HEK293 (cell line): ENCODE measurements around the gene CCDC14.

Source experiments
- CTCF ChIA-PET: fragments of 350-600 bp; formaldehyde crosslinking; extraction: SDS; loops from one replicate; lab custom pipeline; 2021; ENCODE audit warnings: antibody characterized with exemption; lab: Yijun Ruan, JAX
- POLR2A ChIA-PET: fragments of 300-600 bp; formaldehyde crosslinking; extraction: SDS; loops from one replicate; lab custom pipeline; 2020; ENCODE audit warnings: antibody characterized with exemption, inconsistent platforms; lab: Yijun Ruan, JAX
- H3K27ac ChIP-seq: fragments of 200-500 bp; sonication (Bioruptor generic); 2 replicates; pipeline ENCODE4 v1.5.1; 2014; ENCODE audit warnings: low read depth, low read length, control low read depth, inconsistent platforms; ENCODE audit errors: extremely low read depth
- H3K36me3 ChIP-seq, 2 experiments: fragments of 200-500 bp in 1 of 2; sonication (Bioruptor generic) in 1 of 2; 1 replicate in 1 of 2; 2 replicates in 1 of 2; pipeline ENCODE4 v1.5.1; 2014 to 2017; ENCODE audit warnings: inconsistent platforms in 2 of 2, low read length in 2 of 2; ENCODE audit not compliant: control insufficient read depth in 2 of 2, insufficient read depth in 1 of 2
- H3K4me1 ChIP-seq: fragments of 200-500 bp; sonication (Bioruptor generic); 2 replicates; pipeline ENCODE4 v1.5.1; 2014; ENCODE audit warnings: mild to moderate bottlenecking, low read length, inconsistent platforms; ENCODE audit not compliant: control insufficient read depth, insufficient read depth
- H3K4me3 ChIP-seq: 2 replicates; pipeline ENCODE4 v1.5.1; 2011; ENCODE audit warnings: low read depth, mild to moderate bottlenecking, control low read depth, low read length, moderate library complexity
- H3K9me3 ChIP-seq: fragments of 200-500 bp; sonication (Bioruptor generic); 2 replicates; pipeline ENCODE4 v1.5.1; 2014; ENCODE audit warnings: low read depth, low read length, inconsistent platforms; ENCODE audit not compliant: control insufficient read depth, insufficient read depth
- ATF2 ChIP-seq: fragments of 450-650 bp; formaldehyde crosslinking; IDR thresholded peaks from 2 replicates; pipeline ENCODE4 v1.5.1; 2016; ENCODE audit warnings: missing biosample characterization, missing genetic modification characterization, low read depth
- CTCF ChIP-seq: fragments of 450-650 bp; formaldehyde crosslinking; IDR thresholded peaks from 2 replicates; pipeline ENCODE4 v1.5.1; 2016; ENCODE audit warnings: missing biosample characterization, missing genetic modification characterization
- FEZF1 ChIP-seq: fragments of 450-650 bp; formaldehyde crosslinking; IDR thresholded peaks from 2 replicates; pipeline ENCODE4 v1.5.1; 2016; ENCODE audit warnings: missing biosample characterization, missing genetic modification characterization
- GLI2 ChIP-seq: fragments of 450-650 bp; formaldehyde crosslinking; IDR thresholded peaks from 2 replicates; pipeline ENCODE4; 2017; ENCODE audit warnings: missing biosample characterization, missing genetic modification characterization, low read depth, borderline replicate concordance
- HOXA7 ChIP-seq: sonication (generic); formaldehyde crosslinking; IDR thresholded peaks from 2 replicates; pipeline ENCODE4 v1.8.1; 2022; ENCODE audit warnings: missing genetic modification reagents, borderline replicate concordance
- HOXD13 ChIP-seq: sonication (generic); formaldehyde crosslinking; IDR thresholded peaks from 2 replicates; pipeline ENCODE4 v1.8.0; 2022; ENCODE audit warnings: missing genetic modification reagents, borderline replicate concordance
- SETDB1 ChIP-seq: IDR thresholded peaks from one replicate; pipeline ENCODE4 v1.6.1; 2017; ENCODE audit warnings: mild to moderate bottlenecking, low read length, moderate library complexity, mixed read lengths; ENCODE audit not compliant: insufficient read length
- ZBTB26 ChIP-seq: fragments of 450-650 bp; formaldehyde crosslinking; optimal IDR thresholded peaks from 2 replicates; pipeline ENCODE3; 2016; ENCODE audit warnings: missing biosample characterization, mild to moderate bottlenecking, missing genetic modification characterization
- ZBTB7A ChIP-seq: fragments of 450-650 bp; formaldehyde crosslinking; IDR thresholded peaks from 2 replicates; pipeline ENCODE4 v1.5.1; 2016; ENCODE audit warnings: low read depth, missing biosample characterization, missing genetic modification characterization
- ZFP69B ChIP-seq: fragments of 450-650 bp; formaldehyde crosslinking; IDR thresholded peaks from 2 replicates; pipeline ENCODE4 v1.5.1; 2016; ENCODE audit warnings: missing biosample characterization, missing genetic modification characterization
- ZNF114 ChIP-seq: fragments of 450-650 bp; formaldehyde crosslinking; IDR thresholded peaks from 2 replicates; pipeline ENCODE4 v1.5.0; 2017; ENCODE audit warnings: missing biosample characterization, missing genetic modification characterization
- ZNF202 ChIP-seq: fragments of 450-650 bp; formaldehyde crosslinking; IDR thresholded peaks from 2 replicates; pipeline ENCODE4 v1.5.1; 2016; ENCODE audit warnings: missing biosample characterization, missing genetic modification characterization, borderline replicate concordance
- ZNF335 ChIP-seq: fragments of 450-650 bp; formaldehyde crosslinking; conservative IDR thresholded peaks from 2 replicates; pipeline ENCODE4 v1.5.1; 2016; ENCODE audit warnings: missing biosample characterization, missing genetic modification characterization
- ZNF341 ChIP-seq: fragments of 450-650 bp; formaldehyde crosslinking; IDR thresholded peaks from 2 replicates; pipeline ENCODE4; 2016; ENCODE audit warnings: low read depth, missing biosample characterization, missing genetic modification characterization
- ZNF354C ChIP-seq: fragments of 450-650 bp; formaldehyde crosslinking; IDR thresholded peaks from 2 replicates; pipeline ENCODE4 v1.5.1; 2016; ENCODE audit warnings: missing biosample characterization, missing genetic modification characterization, low read depth, borderline replicate concordance
- ZNF391 ChIP-seq: fragments of 450-650 bp; formaldehyde crosslinking; IDR thresholded peaks from 2 replicates; pipeline ENCODE4 v1.5.1; 2016; ENCODE audit warnings: low read depth, missing biosample characterization, missing genetic modification characterization, borderline replicate concordance
- ZNF404 ChIP-seq: fragments of 450-650 bp; formaldehyde crosslinking; IDR thresholded peaks from 2 replicates; pipeline ENCODE4 v1.5.1; 2017; ENCODE audit warnings: missing biosample characterization, missing genetic modification characterization
- ZNF560 ChIP-seq: fragments of 450-650 bp; formaldehyde crosslinking; IDR thresholded peaks from 2 replicates; pipeline ENCODE4 v1.5.1; 2017; ENCODE audit warnings: missing biosample characterization, missing genetic modification characterization, borderline replicate concordance
- ZNF639 ChIP-seq: fragments of 450-650 bp; formaldehyde crosslinking; IDR thresholded peaks from 2 replicates; pipeline ENCODE4 v1.5.1; 2016; ENCODE audit warnings: missing biosample characterization, missing genetic modification characterization
- ZNF660 ChIP-seq: fragments of 450-650 bp; IDR thresholded peaks from 2 replicates; pipeline ENCODE4 v1.5.1; 2018; ENCODE audit warnings: missing biosample characterization, mild to moderate bottlenecking, missing genetic modification characterization
- ZNF664 ChIP-seq: fragments of 450-650 bp; formaldehyde crosslinking; IDR thresholded peaks from 2 replicates; pipeline ENCODE4 v1.5.1; 2016; ENCODE audit warnings: missing biosample characterization, missing genetic modification characterization
- ZNF768 ChIP-seq: fragments of 450-650 bp; formaldehyde crosslinking; IDR thresholded peaks from 2 replicates; pipeline ENCODE4 v1.5.1; 2018; ENCODE audit warnings: missing biosample characterization, mild to moderate bottlenecking, missing genetic modification characterization
- ZNF776 ChIP-seq: fragments of 450-650 bp; formaldehyde crosslinking; IDR thresholded peaks from 2 replicates; pipeline ENCODE4 v1.5.0; 2017; ENCODE audit warnings: missing biosample characterization, missing genetic modification characterization, borderline replicate concordance
- ZSCAN5A ChIP-seq: fragments of 450-650 bp; formaldehyde crosslinking; IDR thresholded peaks from 2 replicates; pipeline ENCODE4 v1.5.1; 2016; ENCODE audit warnings: missing biosample characterization, missing genetic modification characterization

CCDC14 gene

GRCh38 chr3:123949641-123950040 lies 11.4 kb downstream of the CCDC14 start (continued):
- TF ChIP-seq ZNF404 (no peak), ZNF664 (tag by site-specific recombination) (no peak), ZSCAN5A (tag by site-specific recombination) (no peak), ZNF776 (tag by site-specific recombination) (no peak), FEZF1 (tag by site-specific recombination) (no peak), ZNF202 (no peak), ZNF660 (tag by site-specific recombination) (no peak), GLI2 (tag by site-specific recombination) (no peak), SETDB1 (no peak), ZNF354C (tag by site-specific recombination) (no peak), ATF2 (tag by site-specific recombination) (no peak), ZNF114 (tag by site-specific recombination) (no peak)

- Histone ChIP-seq H3K4me1 (no peaks in the 10 kb centered on the region), H3K36me3 (peaks cover 18 to 82% of the 10 kb centered on the region in 2 experiments), H3K27ac (no peak overlapping the region), H3K9me3 (no peaks in the 10 kb centered on the region), H3K4me3 (no peak overlapping the region)
- POLR2A ChIA-PET = no interaction called here
- CTCF ChIA-PET = no interaction called here
- TF ChIP-seq CTCF (tag by site-specific recombination) (no peak), ZNF391 (tag by site-specific recombination) (no peak), ZFP69B (tag by site-specific recombination) (no peak), ZNF335 (tag by site-specific recombination) (no peak), ZNF560 (no peak), SETDB1 (no peak), ZNF639 (no peak), HOXD13 (CRISPR knock-in tag) (no peak), ZNF768 (tag by site-specific recombination) (no peak), ZNF341 (tag by site-specific recombination) (no peak), ZBTB26 (tag by site-specific recombination) (no peak), ZNF776 (tag by site-specific recombination) (no peak), ZBTB7A (tag by site-specific recombination) (no peak), HOXA7 (CRISPR knock-in tag) (no peak)
Observed at GRCh38 chr3:123948449-123948848, 12.6 kb downstream of the CCDC14 start.
